NCI-H524 (cell line): ENCODE data around the gene USH2A.

Source experiments
- DNase-seq, 2 experiments: peaks; one replicate each; lab custom pipeline; 2025; lab: John Stamatoyannopoulos, UW

The USH2A gene

DNA sequence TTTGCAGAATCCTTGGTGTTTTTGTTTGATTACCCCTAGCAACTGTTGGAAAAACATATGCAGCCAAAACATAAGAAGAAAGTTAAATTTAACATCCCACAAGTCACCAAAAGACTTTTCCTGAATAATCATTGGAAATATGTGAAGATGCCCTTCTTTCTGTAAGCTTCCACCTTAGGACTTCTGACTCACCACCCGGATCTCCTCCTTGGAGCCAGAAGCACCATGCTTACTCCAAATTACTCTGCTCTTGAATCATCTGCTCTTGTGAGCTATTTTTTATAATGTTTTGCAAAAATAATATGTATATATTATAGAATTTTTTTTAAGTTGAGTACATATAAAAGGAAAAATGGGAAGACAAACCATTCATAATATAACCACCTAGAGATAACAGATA is 464.4 kb downstream of the USH2A start:
- no peak for DNase-seq

DNA sequence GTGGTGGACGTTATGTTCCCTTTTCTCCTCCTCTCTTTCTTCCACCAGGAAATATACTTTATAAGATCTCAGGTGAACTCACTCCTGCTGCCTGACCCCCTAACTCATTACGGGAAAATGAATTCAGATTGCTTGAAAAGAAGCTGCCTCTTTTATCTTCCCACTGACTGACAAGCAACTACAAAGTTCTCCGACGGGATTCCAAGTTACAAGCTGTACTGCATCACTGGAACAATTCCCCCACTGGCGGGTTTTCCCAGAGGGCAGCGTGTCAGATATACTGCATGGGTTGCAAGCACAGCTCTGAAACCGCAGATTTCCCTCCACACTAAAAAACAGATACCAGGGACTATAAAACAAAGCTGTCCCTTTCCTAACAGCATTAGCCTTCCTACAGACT is 465.6 kb downstream of the USH2A start:
- DNase-seq, result no peak

DNA sequence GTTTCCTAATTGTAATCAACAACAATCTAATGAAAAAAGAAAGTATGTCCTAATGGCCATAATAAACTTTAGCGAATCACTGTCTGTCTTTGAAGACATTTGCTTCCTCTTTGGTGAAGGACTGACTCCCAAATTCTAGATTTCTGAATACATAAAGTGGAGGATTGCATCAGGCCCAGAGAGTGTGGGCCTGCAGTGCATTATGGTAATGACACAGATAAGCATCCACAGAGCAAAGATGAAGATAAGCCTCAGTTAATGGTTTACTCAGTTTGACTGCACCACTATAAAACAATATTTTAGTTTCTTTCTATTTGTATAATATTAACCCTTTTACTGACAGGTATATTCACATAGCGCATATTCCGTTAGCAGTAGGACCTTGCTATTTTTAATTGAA is 490.7 kb downstream of the USH2A start:
- DNase-seq, result no peak

DNA sequence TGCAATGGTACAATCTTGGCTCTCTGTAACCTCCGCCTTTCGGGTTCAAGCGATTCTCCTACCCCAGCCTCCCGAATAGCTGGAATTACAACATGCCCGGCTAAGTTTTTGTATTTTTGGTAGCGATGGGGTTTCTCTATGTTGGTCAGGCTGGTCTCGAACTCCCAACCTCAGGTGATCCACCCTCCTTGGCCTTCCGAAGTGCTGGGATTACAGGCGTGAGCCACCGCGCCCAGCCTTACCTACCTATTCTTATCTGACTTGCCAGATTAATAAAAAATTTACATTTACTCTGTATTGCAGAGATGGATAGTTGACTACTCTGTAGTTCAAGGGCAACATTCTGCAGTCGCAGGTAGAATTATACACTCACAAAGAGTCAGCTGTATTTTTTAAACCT is 496.6 kb downstream of the USH2A start:
- DNase-seq, result no peak

DNA sequence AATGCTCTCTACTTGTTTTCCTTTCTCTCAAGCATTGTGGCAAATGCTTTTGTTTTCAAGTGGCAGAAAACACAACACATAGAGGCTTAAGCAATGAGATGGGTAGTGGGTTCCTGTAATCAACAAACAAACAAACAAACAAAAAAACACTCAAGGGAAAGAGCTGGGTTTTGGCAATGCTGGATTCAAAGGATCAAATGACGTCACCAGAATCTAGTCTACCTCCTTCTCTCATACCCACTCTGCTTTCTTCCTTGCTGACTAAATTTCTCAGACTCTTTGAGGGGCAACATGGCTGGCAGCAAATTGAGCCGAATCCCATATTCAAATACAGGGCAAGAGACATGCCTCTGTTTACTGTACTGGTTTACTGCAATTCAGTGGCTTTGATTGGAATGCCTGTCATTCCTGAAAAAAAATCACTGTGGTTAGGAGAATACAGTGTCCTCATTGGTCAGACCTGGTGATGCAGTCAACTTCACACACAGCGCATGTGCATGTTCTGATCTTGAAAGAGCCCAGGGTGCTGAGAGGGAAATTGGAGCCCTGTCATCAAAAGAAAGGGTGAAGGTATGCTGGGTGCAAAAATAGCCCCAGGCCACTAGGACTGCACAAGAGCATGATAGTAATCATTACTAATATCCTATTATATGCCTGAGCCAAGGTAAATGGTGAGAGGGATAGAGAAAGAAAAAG is 500.0 kb downstream of the USH2A start:
- DNase-seq, result no peak

DNA sequence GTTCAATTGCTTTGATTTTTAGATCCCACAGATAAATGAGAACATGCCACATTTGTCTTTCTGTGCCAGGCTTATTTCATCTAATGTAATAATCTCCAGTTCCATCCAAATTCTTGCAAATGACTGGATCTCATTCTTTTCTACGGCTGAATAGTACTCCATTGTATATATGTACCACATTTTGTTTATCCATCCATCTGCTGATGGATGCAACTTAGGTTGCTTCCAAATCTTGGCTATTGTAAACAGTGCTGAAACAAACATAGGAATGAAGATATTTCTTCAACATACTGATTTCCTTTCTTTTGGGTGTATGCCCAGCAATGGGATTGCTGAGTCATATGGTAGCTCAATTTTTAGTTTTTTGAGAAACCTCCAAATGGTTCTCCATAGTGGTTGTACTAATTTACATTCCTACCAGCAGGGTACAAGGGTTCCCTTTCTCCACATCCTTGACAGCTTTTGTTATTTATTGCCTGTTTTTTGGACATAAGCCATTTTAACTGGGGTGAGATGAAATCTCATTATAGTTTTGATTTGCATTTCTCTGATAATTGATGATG is 511.8 kb downstream of the USH2A start:
- DNase-seq, result no peak

DNA sequence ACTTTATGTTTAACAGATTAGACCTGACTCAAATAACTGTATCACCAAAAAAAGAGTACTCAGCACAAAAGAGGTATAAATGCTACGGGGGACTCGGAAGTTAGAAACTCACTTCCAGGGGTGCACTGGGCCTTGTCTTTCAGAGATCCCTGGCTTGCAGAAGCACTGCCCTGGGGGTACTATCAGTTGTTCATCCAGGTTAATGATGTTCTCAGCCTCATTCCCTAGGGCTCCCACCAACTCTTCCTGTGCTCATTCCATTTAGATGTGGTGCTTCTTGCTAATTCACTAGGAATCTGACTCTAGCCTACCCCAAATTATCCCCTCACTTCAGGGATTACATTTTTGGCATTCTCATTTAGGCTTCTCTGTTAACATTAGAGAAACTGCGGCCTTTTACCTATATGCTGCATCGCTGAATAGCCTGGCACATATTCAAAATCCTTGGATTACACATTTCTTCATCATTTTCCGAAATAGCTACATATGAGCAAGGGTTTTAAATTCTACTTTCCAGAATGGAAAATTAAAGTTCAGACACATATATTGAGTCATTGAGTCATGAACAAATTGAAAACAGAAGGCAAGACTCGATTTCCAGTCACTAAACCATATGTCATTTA is 517.6 kb downstream of the USH2A start:
- peak in 1 of 2 experiments; percentile 29 for DNase-seq

DNA sequence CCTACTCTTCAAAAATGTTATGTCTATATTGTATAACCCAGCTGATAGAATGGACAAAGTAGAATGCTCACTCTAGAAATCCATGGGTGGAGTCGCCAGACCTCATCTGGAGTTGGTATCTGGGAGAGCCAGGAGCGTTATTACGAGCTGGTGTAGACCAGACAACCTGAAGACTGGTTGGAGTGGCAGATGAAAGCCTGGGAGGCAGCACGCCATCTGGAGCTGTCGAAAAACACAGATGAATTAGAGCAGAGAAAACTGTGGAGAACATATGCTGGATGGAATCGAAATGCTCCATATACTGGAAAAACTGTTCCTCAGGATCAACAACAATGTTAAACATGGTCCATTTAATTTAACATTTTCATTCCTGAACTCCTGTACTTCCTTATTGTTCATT is 522.6 kb downstream of the USH2A start:
- peak; percentile 55 to 83 for DNase-seq

DNA sequence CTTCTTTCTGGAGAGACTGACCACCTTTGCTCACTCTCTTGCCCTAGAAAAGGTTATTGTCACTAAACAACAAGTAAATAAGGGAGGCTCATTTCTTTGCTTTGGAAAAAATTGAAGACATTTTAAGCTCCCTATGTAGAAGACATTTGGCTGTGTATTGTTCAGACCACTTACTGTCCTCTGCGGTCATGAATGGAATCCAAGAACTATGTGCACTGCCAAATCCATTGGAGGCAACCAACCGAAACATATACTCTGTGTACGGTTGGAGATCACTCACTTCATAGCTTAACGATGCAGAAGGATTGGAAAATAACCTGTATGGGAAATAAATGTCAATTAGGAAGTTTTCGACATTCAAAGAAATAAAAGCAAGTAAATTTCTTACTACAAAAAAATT is 523.3 kb downstream of the USH2A start:
- no peak for DNase-seq

DNA sequence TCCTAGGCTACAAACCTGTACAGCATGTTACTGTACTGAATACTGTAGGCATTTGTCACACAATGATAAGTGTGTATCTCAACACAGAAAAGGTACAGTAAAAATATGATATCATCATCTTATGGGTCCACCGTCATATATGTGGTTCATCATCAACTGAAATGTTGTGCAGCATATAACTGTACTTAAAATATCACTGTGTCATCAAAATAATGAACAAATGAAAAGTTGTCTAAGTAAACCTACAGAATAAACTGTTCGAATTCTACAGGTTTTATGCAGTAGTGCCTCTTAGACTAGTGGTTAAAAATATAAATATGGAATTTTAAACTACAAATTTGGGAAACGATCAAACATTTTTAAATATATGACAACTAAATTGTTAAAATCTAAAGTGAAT is 527.4 kb downstream of the USH2A start:
- DNase-seq, result no peak

DNA sequence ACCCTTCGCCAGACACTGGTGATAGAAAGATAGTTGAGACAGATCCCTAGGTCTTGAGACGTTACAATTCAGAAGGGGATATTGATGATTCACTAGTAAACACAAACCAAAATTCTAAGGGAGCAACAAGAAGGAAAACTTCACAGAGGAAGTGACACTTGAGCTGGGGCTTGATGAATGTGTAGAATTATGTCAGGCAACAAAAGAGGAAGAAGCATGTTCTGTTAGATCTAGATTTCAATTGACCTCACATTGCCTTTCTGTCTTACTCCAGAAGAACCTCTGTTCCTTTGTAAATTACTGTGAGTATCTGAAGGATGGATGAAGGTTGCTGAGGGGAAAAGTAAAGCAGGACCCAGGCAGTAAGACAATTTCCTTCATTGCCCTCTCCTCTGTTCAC is 528.0 kb downstream of the USH2A start:
- no peak for DNase-seq

DNA sequence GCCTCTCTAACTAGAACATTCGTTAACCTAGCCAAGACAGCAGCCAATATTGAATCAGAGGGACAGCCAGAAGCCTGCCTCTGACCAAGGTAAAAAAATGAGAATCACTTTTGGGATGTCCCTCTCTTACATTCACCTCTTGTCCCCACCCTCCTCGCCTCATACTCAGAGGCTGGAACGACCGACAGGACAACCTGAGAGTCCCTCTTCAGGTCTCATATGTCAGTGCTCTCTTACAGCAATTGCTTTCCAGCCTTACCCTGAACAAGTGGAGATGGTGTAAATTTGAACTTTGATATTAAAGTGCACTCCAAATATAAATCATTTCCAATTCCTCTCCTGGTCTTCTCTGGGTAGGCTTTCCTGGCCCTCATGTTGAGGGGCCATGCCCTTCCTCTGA is 528.6 kb downstream of the USH2A start:
- DNase-seq, result no peak

DNA sequence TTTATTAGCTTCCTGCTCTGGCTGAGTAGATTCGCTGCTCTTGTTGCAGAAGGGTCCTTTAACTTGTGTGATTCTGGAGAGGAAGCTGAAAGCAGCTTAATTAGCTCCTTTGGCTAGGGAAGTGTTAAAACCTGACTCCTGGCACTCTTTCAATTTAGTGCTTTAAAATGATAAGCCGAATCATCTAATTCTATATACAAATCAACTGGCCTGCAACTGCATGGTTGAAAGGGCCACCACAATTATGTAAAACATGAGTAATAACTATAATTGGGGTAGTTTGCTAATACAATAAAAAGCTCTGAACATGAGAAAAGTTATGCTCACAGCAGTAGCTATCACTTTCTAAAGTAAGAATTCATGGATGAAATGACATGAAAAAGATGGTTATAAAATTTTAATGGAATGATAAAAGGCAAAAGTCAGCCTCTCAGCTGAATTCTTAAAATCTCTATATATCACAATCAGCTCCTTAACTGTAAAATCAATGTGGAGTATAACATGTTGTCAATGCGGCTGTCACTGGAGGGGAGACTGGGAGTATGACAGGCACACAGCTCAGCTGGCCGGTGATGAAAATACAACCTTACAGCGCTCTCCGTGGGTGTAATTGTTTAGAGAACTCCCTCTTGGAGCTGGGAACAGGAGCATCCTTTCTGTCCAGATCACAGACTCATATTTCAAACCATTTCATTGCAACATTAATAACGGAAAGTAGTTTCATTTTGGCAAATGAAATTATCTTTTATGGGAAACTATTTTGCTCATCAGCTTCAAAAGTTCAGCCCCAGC is 531.8 kb downstream of the USH2A start:
- DNase-seq, result peak; percentile 17 to 74

DNA sequence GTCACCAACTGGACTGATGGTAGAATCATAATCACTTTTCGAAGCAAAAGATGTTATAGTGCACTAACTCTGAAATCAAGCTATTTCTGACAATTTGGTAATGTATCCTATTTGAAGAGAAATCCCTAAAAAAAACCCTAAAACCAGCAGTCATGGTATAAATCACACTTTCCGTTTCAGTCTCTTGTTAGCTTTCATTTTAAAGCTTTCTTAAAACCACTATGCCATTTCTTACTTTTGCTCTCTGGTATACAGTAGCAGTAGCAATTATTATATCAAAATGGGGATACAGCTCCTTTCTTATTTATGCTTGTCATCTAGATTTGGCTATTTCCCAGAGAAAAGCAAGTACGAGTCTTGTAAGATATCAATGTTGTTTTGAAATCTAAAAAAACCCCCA is 532.8 kb downstream of the USH2A start:
- no peak for DNase-seq

DNA sequence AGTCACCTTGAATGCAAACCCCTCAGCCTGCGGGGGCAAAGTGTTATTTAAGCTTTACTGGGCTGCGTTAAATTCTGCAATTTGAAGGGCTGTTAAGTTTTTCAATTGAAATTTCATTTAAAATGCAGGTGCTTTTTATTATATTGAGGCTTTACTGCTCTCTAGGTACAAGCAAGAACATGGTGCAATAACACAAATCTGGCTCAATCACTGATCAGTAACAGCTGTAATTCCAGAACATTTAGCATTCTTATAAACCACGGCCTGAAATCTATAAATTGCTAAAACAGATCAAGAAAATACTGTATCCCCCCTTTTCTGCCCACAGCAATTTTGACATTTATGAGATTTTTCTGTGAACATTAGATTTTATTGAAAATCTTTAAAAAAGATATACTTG is 533.4 kb downstream of the USH2A start:
- DNase-seq, result no peak

DNA sequence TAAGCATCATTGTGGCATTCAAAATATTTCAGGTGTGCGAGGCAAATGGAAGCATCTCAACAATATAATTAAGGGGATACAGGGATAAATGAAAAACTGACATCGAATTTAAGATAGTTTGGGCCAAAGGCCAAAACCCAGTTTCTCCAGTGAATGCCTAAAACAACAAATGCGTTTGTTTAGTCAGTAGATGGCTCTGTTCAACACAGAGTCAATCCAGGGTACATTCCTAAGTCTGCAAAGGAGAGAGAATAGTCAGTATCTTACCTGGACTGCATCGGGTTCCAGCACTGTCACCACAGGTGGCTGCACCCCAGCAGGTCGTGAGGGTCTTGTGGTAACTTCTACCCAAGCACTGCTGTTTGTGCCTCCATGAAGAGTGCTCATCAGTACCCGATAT is 535.1 kb downstream of the USH2A start:
- peak in 1 of 2 experiments; percentile 8 for DNase-seq

DNA sequence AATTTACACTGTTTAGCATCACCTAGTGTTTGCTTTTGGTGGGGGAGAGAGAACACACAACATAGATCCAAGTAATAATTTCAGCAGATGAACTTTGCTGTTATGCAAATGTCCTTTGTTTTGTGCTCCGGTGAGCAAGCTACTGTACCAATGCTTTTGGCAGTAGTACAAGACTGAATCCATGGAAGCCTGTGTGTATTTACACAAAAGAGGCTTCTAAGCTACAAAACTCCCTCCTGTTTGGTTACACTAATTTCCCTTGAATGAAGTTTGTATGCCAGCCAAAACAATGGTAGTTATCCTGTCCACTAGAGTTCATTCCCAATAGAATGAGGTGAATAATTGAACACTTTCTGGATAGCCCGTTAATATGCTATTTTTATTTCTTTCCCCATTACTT is 535.6 kb downstream of the USH2A start:
- DNase-seq, result no peak

DNA sequence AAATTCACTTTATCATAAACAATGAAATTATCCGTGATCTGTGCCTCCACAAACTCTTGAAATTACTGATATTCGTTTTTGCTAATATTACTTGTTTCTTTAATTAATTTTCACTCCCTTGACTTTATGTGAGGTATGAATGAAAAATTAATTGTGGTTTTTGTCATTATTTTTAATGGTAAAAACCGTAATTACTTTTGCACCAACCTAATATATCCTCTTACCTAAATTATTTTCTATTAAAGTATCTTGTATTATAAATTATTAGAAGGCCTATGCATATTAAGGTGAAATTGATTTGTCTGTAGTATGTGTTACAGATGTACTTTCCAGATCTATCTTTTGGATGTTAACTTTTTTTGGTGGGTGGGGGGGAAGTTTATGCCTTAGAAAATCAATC is 540.2 kb downstream of the USH2A start:
- DNase-seq, result no peak

DNA sequence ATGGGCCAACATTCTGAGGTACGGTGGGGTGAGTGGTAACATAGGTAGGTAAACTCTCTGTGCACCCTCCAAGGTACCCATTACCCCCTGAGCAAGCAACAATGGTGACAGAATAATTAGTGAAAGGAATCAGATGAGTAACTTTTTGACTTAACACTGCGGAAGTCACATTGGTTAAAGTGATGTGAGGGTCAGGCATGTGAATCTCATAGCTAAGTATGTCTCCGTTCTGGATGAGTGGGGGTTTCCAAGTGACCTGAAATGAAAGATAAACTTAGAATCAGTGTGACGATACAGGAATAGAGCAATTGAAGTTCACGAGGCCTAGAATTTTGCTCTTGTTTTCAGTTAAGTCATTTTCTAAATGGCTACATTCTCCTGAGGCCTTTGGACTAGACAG is 544.4 kb downstream of the USH2A start:
- no peak for DNase-seq

DNA sequence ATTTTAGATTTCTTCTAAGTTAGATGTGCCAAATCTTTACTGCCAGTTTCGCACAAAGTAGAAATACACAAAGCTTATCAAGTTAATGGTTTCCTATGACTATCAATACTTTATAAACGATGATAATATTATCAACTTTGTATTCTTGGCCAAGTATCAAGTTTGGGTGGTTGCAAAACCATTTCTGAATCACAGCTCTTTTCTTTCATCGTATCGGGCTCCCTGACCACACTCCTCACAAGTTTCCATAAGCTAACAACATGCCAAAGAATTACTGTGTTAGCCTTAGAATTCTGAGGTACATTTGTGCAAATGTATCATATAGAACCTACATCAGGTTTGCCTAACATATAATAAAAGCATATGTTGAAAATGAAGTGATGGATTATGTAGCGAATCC is 545.1 kb downstream of the USH2A start:
- no peak for DNase-seq

DNA sequence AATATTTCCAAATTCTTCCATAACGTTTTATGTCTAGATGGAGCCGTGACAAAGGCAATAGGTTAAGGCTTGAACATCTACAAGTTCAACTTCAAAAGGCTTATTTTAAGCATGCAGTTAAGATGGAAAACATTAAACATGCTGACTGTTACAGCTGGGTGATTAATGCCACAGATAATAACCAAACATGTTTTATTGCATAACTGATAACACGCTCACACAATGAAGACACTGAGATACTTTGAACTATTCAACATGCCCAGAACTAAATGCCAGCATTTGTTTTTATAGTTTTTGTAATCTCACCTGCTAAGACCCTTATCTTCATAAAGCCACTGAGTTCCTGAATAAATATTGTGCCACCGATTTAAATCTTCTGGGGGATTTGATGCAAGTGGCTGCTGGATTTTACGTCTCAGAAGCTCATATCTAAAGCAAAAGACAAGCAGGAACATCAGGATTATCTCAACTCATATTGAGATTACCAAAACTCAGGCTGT is 545.7 kb downstream of the USH2A start:
- no peak for DNase-seq

DNA sequence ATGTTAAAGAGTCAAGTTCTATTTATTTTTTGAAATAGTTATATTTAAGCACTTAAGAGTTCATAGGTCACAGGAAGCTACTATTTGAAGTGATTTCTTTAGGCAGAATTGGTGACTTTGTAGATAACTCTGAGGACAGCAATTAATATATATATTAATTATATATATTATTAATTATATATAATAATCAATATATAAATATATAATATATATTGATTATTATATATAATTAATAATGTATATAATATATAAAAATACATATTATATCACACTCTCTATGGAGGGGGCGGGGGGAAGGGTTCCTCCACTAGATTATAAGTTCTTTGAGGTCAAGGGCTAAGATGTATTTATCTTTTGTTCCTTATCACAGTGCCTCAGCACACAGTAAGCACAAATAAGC is 547.5 kb downstream of the USH2A start:
- no peak for DNase-seq

DNA sequence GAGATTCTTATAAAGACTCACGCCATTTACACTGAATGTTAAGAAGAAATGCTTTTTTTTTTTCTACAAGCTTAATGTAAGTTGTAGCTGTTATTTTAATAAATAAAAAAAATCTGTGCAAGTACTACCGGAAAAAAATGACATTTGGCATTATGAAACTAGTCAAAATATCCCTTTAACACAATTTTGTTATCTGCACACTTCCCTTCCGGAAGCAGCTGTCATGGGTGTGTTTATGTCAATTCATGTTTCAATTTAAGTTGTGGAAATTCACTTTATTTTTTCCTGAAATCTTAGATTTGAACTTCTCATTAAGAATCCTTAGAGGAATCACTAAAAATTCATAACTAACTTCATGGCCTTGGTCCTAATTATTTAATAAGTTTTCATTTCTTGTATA is 548.0 kb downstream of the USH2A start:
- DNase-seq, result no peak
